ENCODE results near the gene REP15. TPM values are rescaled to one million over a fixed set of nuclear protein-coding genes. Genes with fewer than 3 reads are reported as not detected.

REP15 gene
- total RNA-seq, 1 donor from 2014 or later, result 2.8 TPM

DNA sequence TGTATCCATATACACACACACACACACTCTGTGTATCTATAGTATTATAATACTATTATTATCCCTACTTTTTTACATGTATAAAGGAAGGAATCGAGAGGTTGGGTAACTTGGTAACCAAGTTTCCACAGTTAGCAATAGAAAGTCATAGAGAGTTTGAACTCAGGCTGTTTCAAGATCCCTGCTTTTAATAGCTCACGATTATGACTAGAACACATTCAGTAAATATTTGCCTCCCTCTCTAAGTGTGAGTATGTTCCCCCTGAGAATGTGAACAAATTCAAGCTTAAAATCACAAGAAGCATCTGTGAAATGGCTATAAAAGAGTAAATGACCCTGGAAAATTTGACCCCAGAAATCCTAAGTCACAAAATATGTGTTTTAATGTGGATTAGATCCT, 11.0 kb upstream of the REP15 start:
- Mint-ChIP-seq H3K27me3 (no peaks in the 10 kb centered on the region), H3K9me3 (ENCODE audit: low read depth) (no peaks in the 10 kb centered on the region), H3K4me1 (ENCODE audit: low read depth) (peaks cover 7% of the 10 kb centered on the region), H3K4me3 (ENCODE audit: low read depth) (no peak overlapping the region), H3K27ac (no peak overlapping the region), H3K36me3 (ENCODE audit: insufficient read depth) (peaks cover 33% of the 10 kb centered on the region)
- TF ChIP-seq, protein P1, sequence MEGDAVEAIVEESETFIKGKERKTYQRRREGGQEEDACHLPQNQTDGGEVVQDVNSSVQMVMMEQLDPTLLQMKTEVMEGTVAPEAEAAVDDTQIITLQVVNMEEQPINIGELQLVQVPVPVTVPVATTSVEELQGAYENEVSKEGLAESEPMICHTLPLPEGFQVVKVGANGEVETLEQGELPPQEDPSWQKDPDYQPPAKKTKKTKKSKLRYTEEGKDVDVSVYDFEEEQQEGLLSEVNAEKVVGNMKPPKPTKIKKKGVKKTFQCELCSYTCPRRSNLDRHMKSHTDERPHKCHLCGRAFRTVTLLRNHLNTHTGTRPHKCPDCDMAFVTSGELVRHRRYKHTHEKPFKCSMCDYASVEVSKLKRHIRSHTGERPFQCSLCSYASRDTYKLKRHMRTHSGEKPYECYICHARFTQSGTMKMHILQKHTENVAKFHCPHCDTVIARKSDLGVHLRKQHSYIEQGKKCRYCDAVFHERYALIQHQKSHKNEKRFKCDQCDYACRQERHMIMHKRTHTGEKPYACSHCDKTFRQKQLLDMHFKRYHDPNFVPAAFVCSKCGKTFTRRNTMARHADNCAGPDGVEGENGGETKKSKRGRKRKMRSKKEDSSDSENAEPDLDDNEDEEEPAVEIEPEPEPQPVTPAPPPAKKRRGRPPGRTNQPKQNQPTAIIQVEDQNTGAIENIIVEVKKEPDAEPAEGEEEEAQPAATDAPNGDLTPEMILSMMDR (IDR thresholded peaks at IDR 0.05; ENCODE audit: unreplicated experiment), result no peak
- no peak for DNase-seq (ENCODE audit: low spot score, unreplicated experiment)

DNA sequence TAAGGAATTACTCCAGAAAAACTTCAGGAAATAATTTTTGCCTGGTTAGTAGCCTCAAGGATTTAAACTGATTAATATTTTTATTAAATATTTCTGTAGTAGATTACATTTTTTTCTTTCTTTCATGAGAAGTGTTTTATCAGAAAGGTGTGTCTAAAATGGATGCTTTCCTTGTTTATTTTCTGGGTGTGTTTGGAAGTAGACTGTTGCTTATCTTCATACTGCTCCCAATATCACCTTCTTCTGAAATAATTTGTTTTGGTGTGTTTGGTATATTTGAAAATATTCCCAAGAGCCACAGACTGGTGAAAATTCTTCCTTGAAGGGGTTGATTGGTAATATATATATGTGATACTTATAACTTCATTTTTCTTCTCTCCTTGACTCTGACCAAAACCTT, 10.1 kb upstream of the REP15 start:
- no peaks in the 10 kb centered on the region for H3K27me3 Mint-ChIP-seq
- H3K4me1 Mint-ChIP-seq (ENCODE audit: low read depth), result peaks cover 7% of the 10 kb centered on the region
- H3K27ac Mint-ChIP-seq, result no peak overlapping the region
- no peaks in the 10 kb centered on the region for H3K9me3 Mint-ChIP-seq (ENCODE audit: low read depth)
- H3K36me3 Mint-ChIP-seq (ENCODE audit: insufficient read depth), result peaks cover 31% of the 10 kb centered on the region
- DNase-seq (ENCODE audit: low spot score, unreplicated experiment), result no peak
- no peak overlapping the region for H3K4me3 Mint-ChIP-seq (ENCODE audit: low read depth)
- TF ChIP-seq, protein P1 (IDR thresholded peaks at IDR 0.05; ENCODE audit: unreplicated experiment), result no peak

DNA sequence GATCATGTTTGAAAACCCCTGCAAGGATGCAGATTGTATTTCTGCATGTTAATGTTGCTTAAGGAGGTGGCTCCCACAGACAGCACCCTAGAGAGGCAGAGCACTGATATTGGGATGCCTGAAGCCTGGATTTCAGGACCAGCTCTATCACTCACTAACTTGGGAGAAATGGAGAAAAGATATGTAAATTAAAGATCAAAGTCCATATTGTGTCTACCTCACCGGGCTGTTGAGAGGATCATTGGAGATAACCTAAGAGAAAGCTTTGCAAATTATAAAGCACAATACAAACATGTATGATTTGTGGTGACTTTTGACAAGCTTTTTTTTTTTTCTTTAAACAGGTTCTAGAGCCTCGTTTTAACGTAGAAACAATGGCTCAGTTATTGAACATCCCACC, 7.6 kb upstream of the REP15 start:
- H3K27ac Mint-ChIP-seq, result no peak overlapping the region
- no peak overlapping the region for H3K4me3 Mint-ChIP-seq (ENCODE audit: low read depth)
- peaks cover 7% of the 10 kb centered on the region for H3K4me1 Mint-ChIP-seq (ENCODE audit: low read depth)
- no peak for DNase-seq (ENCODE audit: low spot score, unreplicated experiment)
- H3K27me3 Mint-ChIP-seq, result no peaks in the 10 kb centered on the region
- TF ChIP-seq, protein P1 (IDR thresholded peaks at IDR 0.05; ENCODE audit: unreplicated experiment), result no peak
- H3K9me3 Mint-ChIP-seq (ENCODE audit: low read depth), result no peaks in the 10 kb centered on the region
- H3K36me3 Mint-ChIP-seq (ENCODE audit: insufficient read depth), result peaks cover 25% of the 10 kb centered on the region

DNA sequence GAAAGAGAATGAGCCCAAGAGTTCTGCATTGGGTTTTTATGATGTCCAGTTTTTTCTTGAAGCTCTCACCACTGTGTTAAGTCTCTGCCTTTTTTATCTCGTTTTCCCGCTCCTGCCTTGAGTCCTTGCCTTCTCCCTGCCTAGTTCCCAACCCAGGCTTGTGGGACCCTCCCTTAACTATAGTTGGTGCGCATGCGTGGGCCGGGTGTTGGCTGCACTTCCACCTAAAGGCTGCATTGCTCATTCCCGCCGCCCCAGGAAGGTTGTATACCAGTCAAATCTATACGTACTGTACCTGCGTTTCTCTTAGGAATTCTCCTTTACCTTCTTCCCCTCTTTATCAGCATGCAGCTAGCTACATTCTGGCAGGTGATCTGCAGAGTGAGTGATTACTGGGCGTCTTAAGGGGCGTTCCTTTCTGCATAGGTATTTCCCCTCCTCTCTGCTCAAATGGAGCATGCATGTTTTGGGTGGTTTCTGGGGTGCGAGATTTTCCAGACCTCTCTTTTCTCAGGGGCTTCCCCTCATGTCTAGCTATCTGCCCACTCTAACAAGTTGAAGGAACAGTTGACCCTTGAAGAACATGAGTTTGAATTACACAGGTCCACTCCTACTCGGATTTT, 6.6 kb upstream of the REP15 start:
- TF ChIP-seq, protein P1 (IDR thresholded peaks at IDR 0.05; ENCODE audit: unreplicated experiment), result no peak
- Mint-ChIP-seq H3K27ac (no peak overlapping the region), H3K4me3 (ENCODE audit: low read depth) (no peak overlapping the region), H3K27me3 (no peaks in the 10 kb centered on the region), H3K4me1 (ENCODE audit: low read depth) (peaks cover 7% of the 10 kb centered on the region), H3K36me3 (ENCODE audit: insufficient read depth) (peaks cover 28% of the 10 kb centered on the region), H3K9me3 (ENCODE audit: low read depth) (no peaks in the 10 kb centered on the region)
- no peak for DNase-seq (ENCODE audit: low spot score, unreplicated experiment)

DNA sequence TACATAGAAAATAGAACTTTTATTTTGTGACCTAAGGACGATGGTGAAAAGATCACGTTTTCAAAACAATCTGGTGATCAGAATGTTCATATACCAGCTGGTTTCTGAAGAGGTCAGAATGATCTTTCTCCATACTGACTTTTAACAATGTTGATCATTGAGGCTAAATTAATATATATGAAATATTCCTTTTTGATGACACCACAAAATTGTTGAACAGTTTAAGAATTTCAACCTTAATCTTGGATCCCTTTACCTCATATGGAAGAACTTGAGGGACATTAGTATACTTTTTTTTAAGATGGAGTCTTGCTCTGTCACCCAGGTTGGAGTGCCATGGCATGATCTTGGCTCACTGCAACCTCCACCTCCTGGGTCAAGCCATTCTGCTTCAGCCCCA, 2.8 kb upstream of the REP15 start:
- no peaks in the 10 kb centered on the region for H3K27me3 Mint-ChIP-seq
- H3K36me3 Mint-ChIP-seq (ENCODE audit: insufficient read depth), result peaks cover 18% of the 10 kb centered on the region
- H3K4me1 Mint-ChIP-seq (ENCODE audit: low read depth), result peaks cover 18% of the 10 kb centered on the region
- DNase-seq (ENCODE audit: low spot score, unreplicated experiment), result no peak
- no peak overlapping the region for H3K4me3 Mint-ChIP-seq (ENCODE audit: low read depth)
- TF ChIP-seq, protein P1 (IDR thresholded peaks at IDR 0.05; ENCODE audit: unreplicated experiment), result no peak
- no peaks in the 10 kb centered on the region for H3K9me3 Mint-ChIP-seq (ENCODE audit: low read depth)
- no peak overlapping the region for H3K27ac Mint-ChIP-seq
